ENCODE measurements around the gene PDRG1. TPM values are rescaled to one million over a fixed set of nuclear protein-coding genes. Genes with fewer than 3 reads are reported as not detected.

Gene PDRG1
- polyA plus RNA-seq, 1 donor from 2014 or later = 50.6 TPM

DNA sequence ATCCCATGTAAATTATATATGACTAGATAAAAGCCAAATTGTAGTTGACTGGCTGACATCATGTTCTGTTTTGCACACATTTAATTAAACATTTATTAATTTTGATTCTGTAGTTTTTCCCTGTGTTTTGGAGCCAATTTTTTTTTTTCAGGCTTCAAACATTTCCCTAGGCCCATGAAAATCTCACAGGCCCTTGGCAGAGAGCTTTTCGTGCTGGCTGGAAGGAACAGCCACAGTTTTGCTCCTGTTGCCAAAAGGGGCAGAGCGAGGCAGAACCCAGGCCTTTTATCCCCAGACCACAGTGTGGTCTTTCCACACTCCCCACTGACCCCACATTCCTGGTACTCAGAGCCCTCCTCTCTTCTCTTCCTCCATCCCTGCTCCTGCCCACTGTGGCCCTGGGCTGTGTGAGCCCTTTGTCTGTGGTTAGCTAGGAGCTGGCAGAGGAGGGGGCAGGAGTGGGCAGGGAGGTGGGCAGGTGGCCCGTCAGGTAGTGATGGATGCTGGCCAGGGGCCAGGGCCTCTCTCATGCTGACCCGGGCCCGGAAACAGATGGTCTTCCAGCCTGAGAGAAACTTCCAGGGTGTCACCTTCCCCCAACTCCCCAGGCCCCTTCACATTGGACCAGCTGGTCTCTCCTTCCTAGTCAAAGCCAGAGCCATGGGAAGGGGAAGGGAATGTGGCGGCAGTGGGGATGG, 38.9 kb upstream of the PDRG1 start:
- Histone ChIP-seq H3K9me3 (ENCODE audit: low read length) (no peaks in the 10 kb centered on the region), H3K9me2 (ENCODE audit: insufficient read depth, low read length) (no peaks in the 10 kb centered on the region), H2AFZ (ENCODE audit: low read depth, low read length) (no peak overlapping the region), H3K79me2 (replicated peaks; ENCODE audit: insufficient read depth, low read length) (no peaks in the 10 kb centered on the region), H3K9ac (ENCODE audit: low read length) (no peak overlapping the region), H3K4me3 (ENCODE audit: low read length) (no peak overlapping the region), H3K36me3 (ENCODE audit: insufficient read depth, low read length) (no peaks in the 10 kb centered on the region), H4K20me1 (ENCODE audit: insufficient read depth) (peaks cover 12% of the 10 kb centered on the region), H3K27ac (ENCODE audit: low read length) (no peak overlapping the region), H3K4me2 (ENCODE audit: low read length) (no peak overlapping the region), H3K27me3 (ENCODE audit: insufficient read depth, low read depth, low read length) (peaks cover 33% of the 10 kb centered on the region), H3F3A (ENCODE audit: insufficient read depth, low read length, poor library complexity, severe bottlenecking) (no peaks in the 10 kb centered on the region)
- TF ChIP-seq MXI1 (conservative IDR thresholded peaks at IDR 0.05; ENCODE audit: poor library complexity, severe bottlenecking) (no peak), SMC3 (conservative IDR thresholded peaks at IDR 0.05; ENCODE audit: poor library complexity) (no peak), EP300 (conservative IDR thresholded peaks at IDR 0.05; ENCODE audit: poor library complexity, severe bottlenecking) (no peak), EZH2 (IDR thresholded peaks at IDR 0.05; ENCODE audit: borderline replicate concordance, insufficient read depth, low read length, poor library complexity, severe bottlenecking) (no peak), POLR2AphosphoS5 (IDR thresholded peaks at IDR 0.05) (no peak), RAD21 (conservative IDR thresholded peaks at IDR 0.05) (no peak), TAF1 (IDR thresholded peaks at IDR 0.05; ENCODE audit: low read depth) (no peak)
- TF ChIP-seq, protein P1, sequence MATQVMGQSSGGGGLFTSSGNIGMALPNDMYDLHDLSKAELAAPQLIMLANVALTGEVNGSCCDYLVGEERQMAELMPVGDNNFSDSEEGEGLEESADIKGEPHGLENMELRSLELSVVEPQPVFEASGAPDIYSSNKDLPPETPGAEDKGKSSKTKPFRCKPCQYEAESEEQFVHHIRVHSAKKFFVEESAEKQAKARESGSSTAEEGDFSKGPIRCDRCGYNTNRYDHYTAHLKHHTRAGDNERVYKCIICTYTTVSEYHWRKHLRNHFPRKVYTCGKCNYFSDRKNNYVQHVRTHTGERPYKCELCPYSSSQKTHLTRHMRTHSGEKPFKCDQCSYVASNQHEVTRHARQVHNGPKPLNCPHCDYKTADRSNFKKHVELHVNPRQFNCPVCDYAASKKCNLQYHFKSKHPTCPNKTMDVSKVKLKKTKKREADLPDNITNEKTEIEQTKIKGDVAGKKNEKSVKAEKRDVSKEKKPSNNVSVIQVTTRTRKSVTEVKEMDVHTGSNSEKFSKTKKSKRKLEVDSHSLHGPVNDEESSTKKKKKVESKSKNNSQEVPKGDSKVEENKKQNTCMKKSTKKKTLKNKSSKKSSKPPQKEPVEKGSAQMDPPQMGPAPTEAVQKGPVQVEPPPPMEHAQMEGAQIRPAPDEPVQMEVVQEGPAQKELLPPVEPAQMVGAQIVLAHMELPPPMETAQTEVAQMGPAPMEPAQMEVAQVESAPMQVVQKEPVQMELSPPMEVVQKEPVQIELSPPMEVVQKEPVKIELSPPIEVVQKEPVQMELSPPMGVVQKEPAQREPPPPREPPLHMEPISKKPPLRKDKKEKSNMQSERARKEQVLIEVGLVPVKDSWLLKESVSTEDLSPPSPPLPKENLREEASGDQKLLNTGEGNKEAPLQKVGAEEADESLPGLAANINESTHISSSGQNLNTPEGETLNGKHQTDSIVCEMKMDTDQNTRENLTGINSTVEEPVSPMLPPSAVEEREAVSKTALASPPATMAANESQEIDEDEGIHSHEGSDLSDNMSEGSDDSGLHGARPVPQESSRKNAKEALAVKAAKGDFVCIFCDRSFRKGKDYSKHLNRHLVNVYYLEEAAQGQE (IDR thresholded peaks at IDR 0.05; ENCODE audit: borderline replicate concordance) = no peak
- TF ChIP-seq, protein P2, sequence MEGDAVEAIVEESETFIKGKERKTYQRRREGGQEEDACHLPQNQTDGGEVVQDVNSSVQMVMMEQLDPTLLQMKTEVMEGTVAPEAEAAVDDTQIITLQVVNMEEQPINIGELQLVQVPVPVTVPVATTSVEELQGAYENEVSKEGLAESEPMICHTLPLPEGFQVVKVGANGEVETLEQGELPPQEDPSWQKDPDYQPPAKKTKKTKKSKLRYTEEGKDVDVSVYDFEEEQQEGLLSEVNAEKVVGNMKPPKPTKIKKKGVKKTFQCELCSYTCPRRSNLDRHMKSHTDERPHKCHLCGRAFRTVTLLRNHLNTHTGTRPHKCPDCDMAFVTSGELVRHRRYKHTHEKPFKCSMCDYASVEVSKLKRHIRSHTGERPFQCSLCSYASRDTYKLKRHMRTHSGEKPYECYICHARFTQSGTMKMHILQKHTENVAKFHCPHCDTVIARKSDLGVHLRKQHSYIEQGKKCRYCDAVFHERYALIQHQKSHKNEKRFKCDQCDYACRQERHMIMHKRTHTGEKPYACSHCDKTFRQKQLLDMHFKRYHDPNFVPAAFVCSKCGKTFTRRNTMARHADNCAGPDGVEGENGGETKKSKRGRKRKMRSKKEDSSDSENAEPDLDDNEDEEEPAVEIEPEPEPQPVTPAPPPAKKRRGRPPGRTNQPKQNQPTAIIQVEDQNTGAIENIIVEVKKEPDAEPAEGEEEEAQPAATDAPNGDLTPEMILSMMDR (IDR thresholded peaks at IDR 0.05; ENCODE audit: poor library complexity, severe bottlenecking) = no peak

DNA sequence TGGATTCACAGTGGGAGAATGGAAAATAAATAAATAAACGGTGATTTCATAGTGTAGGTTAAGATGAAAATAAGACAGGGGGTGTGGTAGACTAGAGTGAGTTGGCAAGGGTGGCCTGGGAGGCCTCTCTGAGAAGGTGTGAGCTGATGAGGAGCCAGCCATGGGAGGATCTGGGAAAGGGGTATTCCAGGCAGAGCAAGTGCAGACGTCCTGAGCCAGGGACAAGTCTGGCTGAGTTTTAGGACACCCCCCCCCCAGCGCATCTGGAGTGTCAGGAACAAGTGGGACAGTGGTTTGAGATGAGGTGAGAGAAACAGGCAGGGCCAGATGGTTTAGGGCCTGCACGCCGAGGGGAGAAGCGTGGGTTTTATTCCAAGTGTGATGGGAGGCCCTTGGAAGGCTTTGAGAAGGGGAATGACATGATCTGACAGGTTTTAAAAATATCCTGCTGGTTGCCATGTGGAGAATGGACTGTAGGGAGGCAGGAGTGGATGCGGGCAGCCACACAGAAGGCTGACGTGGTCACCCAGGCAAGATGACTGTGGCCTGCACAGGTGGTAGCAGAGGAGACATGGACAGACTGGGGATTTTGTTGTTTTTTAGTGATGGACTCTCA, 37.3 kb upstream of the PDRG1 start:
- Histone ChIP-seq H3K27me3 (ENCODE audit: insufficient read depth, low read depth, low read length) (peaks cover 16% of the 10 kb centered on the region), H3K4me2 (ENCODE audit: low read length) (no peak overlapping the region), H3K27ac (ENCODE audit: low read length) (no peak overlapping the region), H3K9me2 (ENCODE audit: insufficient read depth, low read length) (no peaks in the 10 kb centered on the region), H3K36me3 (ENCODE audit: insufficient read depth, low read length) (no peaks in the 10 kb centered on the region), H3K4me3 (ENCODE audit: low read length) (no peak overlapping the region), H3K9me3 (ENCODE audit: low read length) (no peaks in the 10 kb centered on the region), H2AFZ (ENCODE audit: low read depth, low read length) (no peak overlapping the region), H4K20me1 (ENCODE audit: insufficient read depth) (peaks cover 8% of the 10 kb centered on the region), H3K9ac (ENCODE audit: low read length) (no peak overlapping the region), H3F3A (ENCODE audit: insufficient read depth, low read length, poor library complexity, severe bottlenecking) (no peaks in the 10 kb centered on the region), H3K79me2 (replicated peaks; ENCODE audit: insufficient read depth, low read length) (no peaks in the 10 kb centered on the region)
- TF ChIP-seq EZH2 (IDR thresholded peaks at IDR 0.05; ENCODE audit: borderline replicate concordance, insufficient read depth, low read length, poor library complexity, severe bottlenecking) (no peak), EP300 (conservative IDR thresholded peaks at IDR 0.05; ENCODE audit: poor library complexity, severe bottlenecking) (no peak), RAD21 (conservative IDR thresholded peaks at IDR 0.05) (no peak), TAF1 (IDR thresholded peaks at IDR 0.05; ENCODE audit: low read depth) (no peak), SMC3 (conservative IDR thresholded peaks at IDR 0.05; ENCODE audit: poor library complexity) (no peak), MXI1 (conservative IDR thresholded peaks at IDR 0.05; ENCODE audit: poor library complexity, severe bottlenecking) (no peak), POLR2AphosphoS5 (IDR thresholded peaks at IDR 0.05) (no peak)
- TF ChIP-seq, protein P1 (IDR thresholded peaks at IDR 0.05; ENCODE audit: borderline replicate concordance) = no peak
- TF ChIP-seq, protein P2 (IDR thresholded peaks at IDR 0.05; ENCODE audit: poor library complexity, severe bottlenecking) = no peak
